OCI-LY7 (cell line): ENCODE data around the gene SEL1L2.

Source experiments
- EZH2phosphoT487 ChIP-seq: fragments of 200-600 bp; sonication (generic); IDR thresholded peaks from 2 replicates; pipeline ENCODE4 v1.6.1; 2018; ENCODE audit warnings: low read depth, borderline replicate concordance, mild to moderate bottlenecking, mixed run types, antibody characterized with exemption, low read length, moderate library complexity, mixed read lengths
- TF ChIP-seq, protein P1 (sequence below): fragments of 200-600 bp; sonication (generic); conservative IDR thresholded peaks from 2 replicates; pipeline ENCODE4 v1.5.1; 2014; ENCODE audit warnings: mild to moderate bottlenecking, antibody characterized with exemption, low read length, moderate library complexity, mixed read lengths

DNA sequence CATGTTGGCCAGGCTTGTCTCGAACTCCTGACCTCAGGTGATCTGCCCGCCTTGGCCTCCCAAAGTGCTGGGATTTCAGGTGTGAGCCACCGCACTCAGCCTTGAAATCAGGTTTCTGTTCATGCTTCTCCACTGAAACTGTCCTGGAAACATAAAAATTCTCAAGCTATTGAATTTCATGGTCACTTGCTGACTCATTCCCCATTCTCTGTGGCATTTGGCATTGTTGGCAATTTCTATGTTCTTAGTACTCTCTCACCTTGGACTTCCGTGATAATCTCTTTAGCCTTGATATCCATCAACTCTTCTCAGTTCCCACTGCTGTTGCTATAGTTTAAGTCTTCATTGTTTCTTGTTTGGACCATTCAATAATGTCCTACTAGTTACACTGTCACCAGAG, 6.2 kb downstream of the SEL1L2 start:
- TF ChIP-seq, protein P1, sequence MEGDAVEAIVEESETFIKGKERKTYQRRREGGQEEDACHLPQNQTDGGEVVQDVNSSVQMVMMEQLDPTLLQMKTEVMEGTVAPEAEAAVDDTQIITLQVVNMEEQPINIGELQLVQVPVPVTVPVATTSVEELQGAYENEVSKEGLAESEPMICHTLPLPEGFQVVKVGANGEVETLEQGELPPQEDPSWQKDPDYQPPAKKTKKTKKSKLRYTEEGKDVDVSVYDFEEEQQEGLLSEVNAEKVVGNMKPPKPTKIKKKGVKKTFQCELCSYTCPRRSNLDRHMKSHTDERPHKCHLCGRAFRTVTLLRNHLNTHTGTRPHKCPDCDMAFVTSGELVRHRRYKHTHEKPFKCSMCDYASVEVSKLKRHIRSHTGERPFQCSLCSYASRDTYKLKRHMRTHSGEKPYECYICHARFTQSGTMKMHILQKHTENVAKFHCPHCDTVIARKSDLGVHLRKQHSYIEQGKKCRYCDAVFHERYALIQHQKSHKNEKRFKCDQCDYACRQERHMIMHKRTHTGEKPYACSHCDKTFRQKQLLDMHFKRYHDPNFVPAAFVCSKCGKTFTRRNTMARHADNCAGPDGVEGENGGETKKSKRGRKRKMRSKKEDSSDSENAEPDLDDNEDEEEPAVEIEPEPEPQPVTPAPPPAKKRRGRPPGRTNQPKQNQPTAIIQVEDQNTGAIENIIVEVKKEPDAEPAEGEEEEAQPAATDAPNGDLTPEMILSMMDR = no peak
- no peak for TF ChIP-seq EZH2phosphoT487
